SKM-1 treated with dmso at 0.1 percent for 144 hours (cell line): Measurements from ENCODE around the gene DMRTC2.

Experiments
- DNase-seq: peaks from one replicate; lab custom pipeline; 2025; ENCODE audit not compliant: unreplicated experiment; lab: John Stamatoyannopoulos, UW

The DMRTC2 gene

GRCh38 chr19:41845051-41845590, 279 bp downstream of the DMRTC2 start:
- DNase-seq: no peak

DNA sequence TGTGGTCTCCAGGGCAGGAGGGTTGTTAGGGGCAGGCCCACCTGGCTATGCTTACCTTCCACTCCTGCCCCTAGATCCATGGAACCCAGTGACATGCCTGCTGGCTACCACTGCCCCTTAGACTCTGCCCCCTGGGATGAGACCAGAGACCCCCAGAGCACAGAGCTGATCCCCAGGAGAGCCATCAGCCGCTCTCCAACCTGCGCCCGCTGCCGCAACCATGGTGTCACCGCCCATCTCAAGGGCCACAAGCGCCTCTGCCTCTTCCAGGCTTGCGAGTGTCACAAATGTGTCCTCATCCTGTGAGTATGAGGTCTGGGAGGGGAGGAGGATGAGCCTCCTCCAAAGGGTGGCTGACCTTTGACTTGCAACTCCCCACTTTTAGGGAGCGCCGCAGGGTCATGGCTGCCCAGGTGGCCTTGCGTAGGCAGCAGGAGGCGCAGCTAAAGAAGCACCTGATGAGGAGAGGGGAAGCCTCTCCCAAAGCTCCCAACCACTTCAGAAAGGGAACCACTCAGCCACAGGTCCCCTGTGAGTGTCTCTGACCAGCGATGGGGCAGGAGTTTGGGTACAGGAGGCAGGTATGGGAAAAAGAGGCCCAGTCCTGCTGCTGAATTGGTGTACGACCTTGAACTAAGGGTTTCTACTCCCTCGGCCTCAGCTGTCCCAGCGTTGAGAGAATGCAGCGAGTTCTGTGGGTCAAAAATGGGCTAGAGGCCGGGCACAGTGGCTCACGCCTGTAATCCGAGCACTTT, 2.7 kb downstream of the DMRTC2 start:
- no peak for DNase-seq

DNA sequence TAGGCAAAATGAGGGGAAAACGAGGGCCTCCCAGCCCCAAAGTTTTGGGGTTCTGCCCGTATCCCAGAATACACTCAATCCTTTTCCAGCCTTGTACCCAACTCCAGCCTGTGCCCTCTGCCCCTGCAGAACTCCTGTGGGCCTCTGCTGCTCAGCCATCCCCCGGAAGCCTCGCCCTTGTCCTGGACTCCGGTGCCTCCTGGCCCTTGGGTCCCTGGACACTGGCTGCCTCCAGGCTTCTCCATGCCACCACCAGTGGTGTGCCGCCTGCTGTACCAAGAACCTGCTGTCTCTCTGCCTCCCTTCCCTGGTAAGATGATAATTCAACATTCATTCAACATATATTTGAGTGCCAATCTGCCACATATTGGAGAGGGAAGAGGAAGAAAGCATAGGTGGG, 3.8 kb downstream of the DMRTC2 start:
- no peak for DNase-seq

DNA sequence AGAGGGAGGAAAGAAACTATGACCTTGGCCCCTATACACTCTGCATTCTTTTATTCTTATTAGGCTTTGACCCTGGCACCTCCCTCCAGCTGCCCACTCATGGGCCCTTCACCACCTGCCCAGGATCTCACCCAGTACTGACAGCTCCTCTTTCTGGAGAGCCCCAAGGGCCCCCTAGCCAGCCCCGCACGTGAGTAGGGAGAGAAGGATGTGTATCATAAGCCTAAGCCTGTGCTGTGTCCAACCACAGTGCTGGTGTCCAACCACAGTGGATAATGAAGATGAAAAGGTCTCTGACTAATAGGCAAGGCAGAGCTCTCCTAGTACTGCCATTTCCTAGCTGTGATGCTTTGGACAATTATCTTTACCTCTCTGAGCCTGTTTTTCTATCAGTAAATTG, 4.2 kb downstream of the DMRTC2 start:
- no peak for DNase-seq

DNA sequence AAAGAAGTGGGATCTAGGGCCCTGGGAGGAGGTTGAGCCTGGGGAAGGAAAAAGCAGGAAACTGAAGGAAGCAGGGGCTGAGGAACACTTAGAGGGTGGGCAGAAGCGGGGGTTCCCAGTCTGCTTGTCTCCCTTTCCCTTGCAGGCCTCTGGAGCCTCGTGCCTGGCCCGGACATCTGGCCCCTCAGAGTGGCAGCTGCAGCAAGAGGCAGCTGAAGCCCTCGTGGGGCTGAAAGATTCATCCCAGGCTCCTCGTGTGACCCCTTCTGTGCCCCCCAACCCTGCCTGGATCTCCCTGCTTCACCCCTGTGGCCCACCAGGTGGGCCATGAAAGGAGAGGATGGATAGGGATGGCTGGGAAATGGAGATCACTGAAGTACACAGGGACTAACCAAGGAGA, 5.5 kb downstream of the DMRTC2 start:
- no peak for DNase-seq

GRCh38 chr19:41851456-41851855, 6.6 kb downstream of the DMRTC2 start:
- no peak for DNase-seq

DNA sequence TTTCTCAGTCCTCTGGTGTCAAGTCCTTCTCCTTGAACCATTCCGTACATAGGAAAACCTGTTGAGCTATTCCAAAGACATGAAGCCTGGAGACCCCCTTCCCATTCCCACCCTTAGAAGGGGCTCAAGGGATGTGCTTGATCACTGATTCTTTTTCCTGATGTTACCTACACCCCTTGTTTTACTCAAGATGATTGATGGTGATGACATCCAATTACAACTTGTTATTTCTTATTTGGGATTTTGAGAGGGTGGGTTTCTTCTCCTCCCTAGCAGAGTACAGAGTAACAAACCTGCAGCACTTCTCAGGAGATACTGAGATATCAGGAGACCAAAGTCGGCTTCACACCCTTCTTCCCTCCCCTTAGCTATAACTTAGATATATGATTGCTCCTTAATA, 8.5 kb downstream of the DMRTC2 start:
- DNase-seq: no peak

GRCh38 chr19:41853768-41854167, 8.9 kb downstream of the DMRTC2 start:
- no peak for DNase-seq

GRCh38 chr19:41859213-41859617, 14.4 kb downstream of the DMRTC2 start:
- no peak for DNase-seq

DNA sequence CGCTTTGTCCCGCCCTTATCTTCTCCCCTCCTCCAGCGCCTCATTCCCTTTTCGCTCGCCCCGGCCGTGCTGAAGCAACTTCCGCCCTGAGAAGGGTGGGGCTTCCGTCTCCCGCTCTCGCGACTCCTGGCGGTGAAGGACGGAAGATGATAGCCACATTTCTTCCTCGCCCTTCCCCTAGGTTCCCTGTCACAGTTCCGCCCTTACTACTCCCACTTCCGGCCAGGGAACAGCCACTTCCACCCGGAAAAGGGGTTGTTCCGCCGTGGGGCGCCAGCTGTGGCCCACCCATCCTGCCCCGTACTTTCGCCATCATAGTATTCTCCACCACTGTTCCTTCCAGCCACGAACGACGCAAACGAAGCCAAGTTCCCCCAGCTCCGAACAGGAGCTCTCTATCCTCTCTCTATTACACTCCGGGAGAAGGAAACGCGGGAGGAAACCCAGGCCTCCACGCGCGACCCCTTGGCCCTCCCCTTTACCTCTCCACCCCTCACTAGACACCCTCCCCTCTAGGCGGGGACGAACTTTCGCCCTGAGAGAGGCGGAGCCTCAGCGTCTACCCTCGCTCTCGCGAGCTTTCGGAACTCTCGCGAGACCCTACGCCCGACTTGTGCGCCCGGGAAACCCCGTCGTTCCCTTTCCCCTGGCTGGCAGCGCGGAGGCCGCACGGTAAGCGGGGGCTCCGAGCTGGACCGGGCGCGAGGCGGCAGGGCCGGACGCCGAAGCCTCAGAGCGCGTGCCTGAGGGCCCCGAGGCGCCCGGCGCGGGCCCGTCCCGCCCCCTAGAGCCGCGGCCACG, 15.0 kb downstream of the DMRTC2 start, which contains the start of gene RPS19:
Gene RPS19 (plus strand): TSS at position 638 of the 801 bp plus-strand sequence. CDS start 520 bp downstream, outside the sequence.
- peak; percentile 88 for DNase-seq

DNA sequence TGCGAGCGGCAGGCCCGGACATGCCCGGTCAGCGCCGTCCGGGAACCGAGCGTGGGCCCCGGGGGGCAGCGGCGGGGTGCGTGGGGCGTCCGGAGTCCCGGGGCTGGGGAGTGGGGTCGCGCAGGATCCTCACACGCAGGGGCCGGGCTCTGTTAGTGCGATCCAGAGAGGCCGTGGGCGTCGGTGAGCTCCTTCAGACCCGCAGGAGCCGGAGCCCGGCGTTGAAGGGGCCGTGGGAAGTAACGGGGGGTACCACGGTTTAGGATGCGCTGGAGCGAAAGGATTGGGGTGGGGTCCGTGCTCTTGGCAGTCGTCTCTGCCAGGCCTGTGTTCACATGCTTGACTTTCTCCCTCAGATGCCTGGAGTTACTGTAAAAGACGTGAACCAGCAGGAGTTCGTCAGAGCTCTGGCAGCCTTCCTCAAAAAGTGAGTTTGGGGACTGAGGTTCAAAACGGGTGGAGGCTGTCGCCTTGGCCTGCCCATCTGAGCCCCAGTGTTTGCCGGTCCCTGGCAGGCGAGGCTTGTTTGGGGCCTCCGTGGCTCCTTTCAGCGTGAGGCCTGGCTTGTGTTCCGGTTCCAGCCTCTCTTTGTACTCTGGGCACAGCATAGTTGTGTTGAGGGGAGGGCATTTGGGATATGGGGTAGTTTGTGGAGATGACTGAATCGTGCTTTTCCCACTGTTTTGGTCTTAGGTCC, 15.7 kb downstream of the DMRTC2 start:
- DNase-seq: no peak

GRCh38 chr19:41861116-41861768, 16.4 kb downstream of the DMRTC2 start:
- no peak for DNase-seq

DNA sequence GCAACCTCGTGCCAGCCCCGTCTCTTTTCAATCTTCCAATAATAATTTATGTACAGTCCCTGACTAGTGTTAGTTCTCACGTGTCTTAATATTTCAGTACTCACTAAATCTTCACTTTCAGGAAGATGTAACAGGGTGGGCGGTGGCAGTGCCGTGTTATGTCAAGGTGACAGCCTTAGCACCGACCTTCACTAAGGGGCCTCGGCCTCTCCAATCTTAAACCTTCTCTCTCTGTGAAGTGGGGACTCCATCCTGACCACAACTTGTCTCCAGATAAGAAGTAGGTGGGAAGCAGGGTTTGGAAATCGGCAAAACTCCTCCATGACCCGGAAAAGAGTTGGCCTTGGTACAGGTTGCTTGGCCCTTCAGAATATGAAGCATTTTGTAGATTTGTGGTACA, 17.0 kb downstream of the DMRTC2 start:
- no peak for DNase-seq

GRCh38 chr19:41862445-41862986, 17.7 kb downstream of the DMRTC2 start:
- no peak for DNase-seq

GRCh38 chr19:41863209-41863931, 18.5 kb downstream of the DMRTC2 start:
- DNase-seq: no peak

GRCh38 chr19:41864374-41864773, 19.5 kb downstream of the DMRTC2 start:
- no peak for DNase-seq

- DNase-seq: no peak
Measured at GRCh38 chr19:41866284-41866683, 21.4 kb downstream of the DMRTC2 start.

DNA sequence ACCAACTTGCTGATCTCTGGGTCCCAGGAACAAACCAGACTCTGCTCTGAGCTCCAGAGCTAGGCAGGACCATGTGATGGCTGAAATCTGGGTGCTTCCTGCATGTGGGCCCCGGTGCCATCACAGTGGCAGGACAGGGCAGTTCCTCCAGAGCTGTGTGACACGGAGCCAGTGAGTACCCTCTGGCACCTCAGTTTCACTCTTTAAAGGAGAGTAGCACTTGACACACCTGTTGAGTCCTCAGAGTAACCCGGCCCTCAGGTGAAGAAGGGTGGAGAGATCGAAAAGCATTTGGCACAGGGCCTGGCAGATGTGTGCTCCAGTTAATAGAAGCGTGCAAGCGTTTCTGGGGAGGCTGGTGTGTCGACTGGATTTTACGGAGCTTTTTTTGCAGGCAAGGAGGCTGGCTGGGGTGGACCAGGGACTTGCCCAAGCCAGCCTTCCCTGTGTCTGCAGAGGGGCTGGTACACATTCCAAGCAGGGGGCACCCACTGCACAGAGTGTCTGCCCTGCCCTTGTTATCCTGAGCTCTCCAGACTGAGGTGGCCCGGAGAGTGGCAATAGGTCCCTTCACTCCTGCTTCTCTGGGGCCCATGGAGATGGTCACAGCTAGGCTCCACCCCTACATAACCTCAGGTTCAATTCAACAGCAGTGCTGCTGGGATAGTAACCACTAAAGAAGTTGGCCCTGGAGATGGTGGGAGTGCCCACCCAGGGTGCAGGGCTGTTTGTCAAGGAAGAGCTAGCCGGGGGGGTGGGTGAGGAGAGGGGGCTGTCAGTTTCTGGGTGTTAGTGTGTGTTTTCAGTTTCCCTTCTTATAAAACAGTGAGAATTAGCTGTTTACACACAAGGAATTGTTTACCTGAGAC, 23.5 kb downstream of the DMRTC2 start:
- no peak for DNase-seq

GRCh38 chr19:41868989-41869300, 24.1 kb downstream of the DMRTC2 start:
- no peak for DNase-seq
